OCI-LY1 (cell line): ENCODE results near the gene DCTN1.

Experiments
- EZH2 ChIP-seq: fragments of 200-600 bp; sonication (generic), shearing (Covaris generic); IDR thresholded peaks from 2 replicates; pipeline ENCODE4 v1.8.0; 2017; ENCODE audit warnings: borderline replicate concordance, mixed run types, mild to moderate bottlenecking, antibody characterized with exemption, low read length, moderate library complexity, mixed read lengths
- TF ChIP-seq, protein P1 (sequence below): fragments of 200-600 bp; sonication (generic), shearing (Covaris generic); IDR thresholded peaks from 2 replicates; pipeline ENCODE4 v1.5.1; 2017; ENCODE audit warnings: mild to moderate bottlenecking, antibody characterized with exemption, low read length, moderate library complexity, mixed read lengths

DNA sequence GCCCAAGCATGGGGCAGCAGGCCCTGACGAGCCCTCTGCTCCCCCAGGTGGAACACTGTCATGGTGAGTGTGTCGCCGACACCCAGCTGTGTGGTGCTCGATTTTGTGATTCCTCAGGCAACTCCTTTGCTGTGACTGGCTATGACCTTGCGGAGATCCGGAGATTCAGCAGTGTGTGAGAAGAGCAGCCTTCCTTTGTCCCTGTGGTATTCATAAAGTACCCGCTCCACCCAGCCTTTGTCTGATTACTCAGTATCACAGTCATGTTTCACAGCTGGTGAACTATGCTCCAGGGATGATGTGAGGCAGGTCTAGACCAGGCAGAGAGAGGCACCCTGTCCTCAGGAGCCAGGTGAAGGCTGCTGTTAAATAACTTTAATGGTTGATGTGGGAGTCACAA lies 45.4 kb upstream of the DCTN1 start:
- TF ChIP-seq, protein P1, sequence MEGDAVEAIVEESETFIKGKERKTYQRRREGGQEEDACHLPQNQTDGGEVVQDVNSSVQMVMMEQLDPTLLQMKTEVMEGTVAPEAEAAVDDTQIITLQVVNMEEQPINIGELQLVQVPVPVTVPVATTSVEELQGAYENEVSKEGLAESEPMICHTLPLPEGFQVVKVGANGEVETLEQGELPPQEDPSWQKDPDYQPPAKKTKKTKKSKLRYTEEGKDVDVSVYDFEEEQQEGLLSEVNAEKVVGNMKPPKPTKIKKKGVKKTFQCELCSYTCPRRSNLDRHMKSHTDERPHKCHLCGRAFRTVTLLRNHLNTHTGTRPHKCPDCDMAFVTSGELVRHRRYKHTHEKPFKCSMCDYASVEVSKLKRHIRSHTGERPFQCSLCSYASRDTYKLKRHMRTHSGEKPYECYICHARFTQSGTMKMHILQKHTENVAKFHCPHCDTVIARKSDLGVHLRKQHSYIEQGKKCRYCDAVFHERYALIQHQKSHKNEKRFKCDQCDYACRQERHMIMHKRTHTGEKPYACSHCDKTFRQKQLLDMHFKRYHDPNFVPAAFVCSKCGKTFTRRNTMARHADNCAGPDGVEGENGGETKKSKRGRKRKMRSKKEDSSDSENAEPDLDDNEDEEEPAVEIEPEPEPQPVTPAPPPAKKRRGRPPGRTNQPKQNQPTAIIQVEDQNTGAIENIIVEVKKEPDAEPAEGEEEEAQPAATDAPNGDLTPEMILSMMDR = no peak
- no peak for TF ChIP-seq EZH2
